HG02588 (cell line): ENCODE measurements around the gene APMAP.

Source experiments
- ATAC-seq: cut with Tn5 transposase; IDR thresholded peaks from one replicate; pipeline ENCODE4 v1.9.1; 2021; ENCODE audit warnings: mild to moderate bottlenecking, moderate library complexity; ENCODE audit not compliant: unreplicated experiment

APMAP gene

GRCh38 chr20:24914388-24915241 is 77.9 kb downstream of the APMAP start:
- ATAC-seq = no peak

GRCh38 chr20:24913076-24913628 is 79.4 kb downstream of the APMAP start:
- no peak for ATAC-seq
